HG03097 (cell line): Measurements from ENCODE around the gene EEIG1.
A peak's percentile ranks its signal among the peaks of the same experiment; 100 is the strongest.

ENCODE experiments used
- ATAC-seq: cut with Tn5 transposase; IDR thresholded peaks from one replicate; pipeline ENCODE4 v1.9.1; 2021; ENCODE audit not compliant: unreplicated experiment, low FRiP score

EEIG1 gene

GRCh38 chr9:127942216-127943010, 38.4 kb downstream of the EEIG1 start:
- no peak for ATAC-seq

- ATAC-seq, result no peak
These were observed 38.9 kb downstream of the EEIG1 start for GRCh38 chr9:127941961-127942215.

GRCh38 chr9:127941062-127941960, 39.5 kb downstream of the EEIG1 start:
- ATAC-seq, result no peak

GRCh38 chr9:127940593-127940992, 40.2 kb downstream of the EEIG1 start:
- no peak for ATAC-seq

GRCh38 chr9:127938298-127938690, 42.5 kb downstream of the EEIG1 start:
- ATAC-seq, result no peak

GRCh38 chr9:127937388-127938297, 43.1 kb downstream of the EEIG1 start, which contains the start of gene DPM2:
Gene DPM2 (minus strand): TSS chr9:127937854. CDS start chr9:127937820, 34 bp downstream.
- peak; percentile 85 for ATAC-seq

- ATAC-seq, result no peak
These were observed 43.8 kb downstream of the EEIG1 start for GRCh38 chr9:127937056-127937387.

- ATAC-seq, result no peak
These were observed 44.4 kb downstream of the EEIG1 start for GRCh38 chr9:127936347-127936852.

- no peak for ATAC-seq
These were observed 45.0 kb downstream of the EEIG1 start for GRCh38 chr9:127935765-127936221.

GRCh38 chr9:127934986-127935385, 45.8 kb downstream of the EEIG1 start:
- ATAC-seq, result no peak

GRCh38 chr9:127934248-127934647, 46.5 kb downstream of the EEIG1 start:
- no peak for ATAC-seq

- peak; percentile 15 for ATAC-seq
These were observed 49.5 kb downstream of the EEIG1 start for GRCh38 chr9:127931092-127931881.
